SK-N-MC (cell line): ENCODE data around the gene IRF9.

ENCODE experiments used
- EZH2 ChIP-seq: fragments of 200-600 bp; sonication (generic); IDR thresholded peaks from one replicate; pipeline ENCODE4 v1.6.1; 2017; ENCODE audit warnings: antibody characterized with exemption
- POLR2AphosphoS5 ChIP-seq: IDR thresholded peaks from 2 replicates; pipeline ENCODE4 v1.6.1; 2012; ENCODE audit warnings: mild to moderate bottlenecking, low read depth, low read length, borderline replicate concordance

GRCh38 chr14:24122416-24122815 is 38.6 kb upstream of the IRF9 start:
- no peak for TF ChIP-seq EZH2
- no peak for TF ChIP-seq POLR2AphosphoS5
